ENCODE measurements around the gene ENKUR.

ENKUR gene

GRCh38 chr10:24983946-24984345, 32.0 kb downstream of the ENKUR start:
- H3K27me3 ChIP-seq (ENCODE audit: insufficient read depth, low read depth): no peaks in the 10 kb centered on the region
- no peak overlapping the region for H3K27ac ChIP-seq
- no peaks in the 10 kb centered on the region for H4K20me1 ChIP-seq (ENCODE audit: insufficient read depth)
- H3K79me2 ChIP-seq (ENCODE audit: insufficient read depth, low read depth): no peaks in the 10 kb centered on the region
- TF ChIP-seq, protein P1, sequence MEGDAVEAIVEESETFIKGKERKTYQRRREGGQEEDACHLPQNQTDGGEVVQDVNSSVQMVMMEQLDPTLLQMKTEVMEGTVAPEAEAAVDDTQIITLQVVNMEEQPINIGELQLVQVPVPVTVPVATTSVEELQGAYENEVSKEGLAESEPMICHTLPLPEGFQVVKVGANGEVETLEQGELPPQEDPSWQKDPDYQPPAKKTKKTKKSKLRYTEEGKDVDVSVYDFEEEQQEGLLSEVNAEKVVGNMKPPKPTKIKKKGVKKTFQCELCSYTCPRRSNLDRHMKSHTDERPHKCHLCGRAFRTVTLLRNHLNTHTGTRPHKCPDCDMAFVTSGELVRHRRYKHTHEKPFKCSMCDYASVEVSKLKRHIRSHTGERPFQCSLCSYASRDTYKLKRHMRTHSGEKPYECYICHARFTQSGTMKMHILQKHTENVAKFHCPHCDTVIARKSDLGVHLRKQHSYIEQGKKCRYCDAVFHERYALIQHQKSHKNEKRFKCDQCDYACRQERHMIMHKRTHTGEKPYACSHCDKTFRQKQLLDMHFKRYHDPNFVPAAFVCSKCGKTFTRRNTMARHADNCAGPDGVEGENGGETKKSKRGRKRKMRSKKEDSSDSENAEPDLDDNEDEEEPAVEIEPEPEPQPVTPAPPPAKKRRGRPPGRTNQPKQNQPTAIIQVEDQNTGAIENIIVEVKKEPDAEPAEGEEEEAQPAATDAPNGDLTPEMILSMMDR (conservative IDR thresholded peaks at IDR 0.05; ENCODE audit: low read depth, low read length): no peak
- no peak overlapping the region for H3K4me3 ChIP-seq (IDR thresholded peaks at IDR 0.05; ENCODE audit: insufficient read depth, low read depth, low read length)
- peaks cover 6% of the 10 kb centered on the region for H3K4me1 ChIP-seq (ENCODE audit: low read depth, poor library complexity, severe bottlenecking)
- H2AFZ ChIP-seq (ENCODE audit: low read depth): no peak overlapping the region
- H3K4me2 ChIP-seq: no peak overlapping the region
- H3K36me3 ChIP-seq (ENCODE audit: insufficient read depth): no peaks in the 10 kb centered on the region
- no peak overlapping the region for H3K9ac ChIP-seq

DNA sequence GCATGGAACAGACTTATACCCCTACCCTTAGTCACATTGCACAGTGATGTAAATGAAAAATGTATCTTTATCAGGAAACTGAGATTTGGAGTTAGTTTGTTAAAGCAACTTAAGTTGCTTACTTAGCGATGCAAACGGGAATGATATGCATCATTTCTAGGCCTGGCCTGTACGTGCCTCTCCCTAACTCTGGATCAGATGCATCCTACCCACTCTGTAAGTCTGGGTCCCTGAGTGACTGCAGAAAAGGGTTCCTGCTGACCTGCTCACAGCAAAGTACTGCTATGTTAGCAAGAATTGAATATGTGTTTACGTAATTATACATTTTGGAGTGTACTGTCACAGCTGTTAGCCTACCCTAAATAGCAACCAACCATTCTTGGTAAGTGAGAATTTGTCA, 32.8 kb downstream of the ENKUR start:
- Histone ChIP-seq H2AFZ (ENCODE audit: low read depth) (no peak overlapping the region), H3K27ac (no peak overlapping the region), H3K4me1 (ENCODE audit: low read depth, poor library complexity, severe bottlenecking) (peaks cover 6% of the 10 kb centered on the region), H3K79me2 (ENCODE audit: insufficient read depth, low read depth) (no peaks in the 10 kb centered on the region), H3K27me3 (ENCODE audit: insufficient read depth, low read depth) (no peaks in the 10 kb centered on the region), H3K4me3 (IDR thresholded peaks at IDR 0.05; ENCODE audit: insufficient read depth, low read depth, low read length) (no peak overlapping the region), H3K9ac (no peak overlapping the region), H4K20me1 (ENCODE audit: insufficient read depth) (no peaks in the 10 kb centered on the region), H3K36me3 (ENCODE audit: insufficient read depth) (no peaks in the 10 kb centered on the region), H3K4me2 (no peak overlapping the region)
- TF ChIP-seq, protein P1 (conservative IDR thresholded peaks at IDR 0.05; ENCODE audit: low read depth, low read length): no peak

GRCh38 chr10:24982319-24983112, 33.4 kb downstream of the ENKUR start:
- Histone ChIP-seq H3K27ac (no peak overlapping the region), H3K4me2 (no peak overlapping the region), H3K36me3 (ENCODE audit: insufficient read depth) (no peaks in the 10 kb centered on the region), H3K27me3 (ENCODE audit: insufficient read depth, low read depth) (no peaks in the 10 kb centered on the region), H4K20me1 (ENCODE audit: insufficient read depth) (no peaks in the 10 kb centered on the region), H3K9ac (no peak overlapping the region), H2AFZ (ENCODE audit: low read depth) (no peak overlapping the region), H3K79me2 (ENCODE audit: insufficient read depth, low read depth) (no peaks in the 10 kb centered on the region), H3K4me3 (IDR thresholded peaks at IDR 0.05; ENCODE audit: insufficient read depth, low read depth, low read length) (no peak overlapping the region), H3K4me1 (ENCODE audit: low read depth, poor library complexity, severe bottlenecking) (peaks cover 6% of the 10 kb centered on the region)
- TF ChIP-seq, protein P1 (conservative IDR thresholded peaks at IDR 0.05; ENCODE audit: low read depth, low read length): no peak

- Histone ChIP-seq H4K20me1 (ENCODE audit: insufficient read depth) (no peaks in the 10 kb centered on the region), H2AFZ (ENCODE audit: low read depth) (no peak overlapping the region), H3K4me2 (no peak overlapping the region), H3K27me3 (ENCODE audit: insufficient read depth, low read depth) (no peaks in the 10 kb centered on the region), H3K4me3 (IDR thresholded peaks at IDR 0.05; ENCODE audit: insufficient read depth, low read depth, low read length) (no peak overlapping the region), H3K9ac (no peak overlapping the region), H3K36me3 (ENCODE audit: insufficient read depth) (no peaks in the 10 kb centered on the region), H3K4me1 (ENCODE audit: low read depth, poor library complexity, severe bottlenecking) (peaks cover 6% of the 10 kb centered on the region), H3K27ac (no peak overlapping the region), H3K79me2 (ENCODE audit: insufficient read depth, low read depth) (no peaks in the 10 kb centered on the region)
- TF ChIP-seq, protein P1 (conservative IDR thresholded peaks at IDR 0.05; ENCODE audit: low read depth, low read length): no peak
Measured at GRCh38 chr10:24981161-24981710, 34.7 kb downstream of the ENKUR start.

All from KMS-11 (cell line).